ENCODE results near the gene CAMK2D.

Gene CAMK2D

DNA sequence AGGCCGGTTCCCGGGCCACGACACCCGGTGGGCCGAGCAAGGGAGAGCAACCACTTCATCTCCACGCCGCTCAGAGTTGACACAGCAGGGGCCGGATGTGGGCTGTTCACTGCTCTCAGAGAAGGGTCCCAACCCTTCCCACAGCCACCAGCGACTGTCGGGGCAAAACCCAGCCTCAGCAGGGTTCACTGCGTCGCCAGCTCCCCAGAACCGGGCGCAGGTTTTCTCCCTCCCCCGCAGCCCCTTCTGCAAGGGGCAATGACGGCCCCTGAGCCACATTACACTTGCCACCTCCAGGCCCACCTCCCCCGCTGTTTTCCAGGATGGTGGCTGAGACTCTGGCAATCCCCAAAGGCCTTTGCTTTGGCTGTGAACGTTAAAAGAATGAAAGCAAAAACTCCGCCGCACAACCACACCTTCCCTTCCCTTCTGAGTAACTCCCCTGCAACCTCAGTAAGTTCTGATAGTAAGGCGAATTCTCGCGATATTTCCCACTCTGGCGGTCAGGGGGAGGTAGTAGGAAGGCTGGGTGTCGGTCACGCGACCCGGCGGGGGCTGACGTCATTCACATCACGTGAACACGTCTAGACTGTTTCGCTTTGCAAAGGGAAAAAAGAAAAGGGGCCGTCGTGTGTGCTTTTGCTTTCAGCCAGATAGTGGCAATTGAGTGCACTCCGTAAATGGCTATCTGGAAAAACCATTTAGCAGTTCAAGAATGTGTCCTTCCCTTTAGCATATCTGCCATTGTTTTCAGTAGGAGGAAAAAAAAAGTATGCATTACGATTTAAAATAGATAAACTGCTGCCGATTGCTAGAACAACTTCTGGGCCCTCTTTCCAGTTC, 869 bp upstream of the CAMK2D start:
- peak; percentile 98 for DNase-seq

DNA sequence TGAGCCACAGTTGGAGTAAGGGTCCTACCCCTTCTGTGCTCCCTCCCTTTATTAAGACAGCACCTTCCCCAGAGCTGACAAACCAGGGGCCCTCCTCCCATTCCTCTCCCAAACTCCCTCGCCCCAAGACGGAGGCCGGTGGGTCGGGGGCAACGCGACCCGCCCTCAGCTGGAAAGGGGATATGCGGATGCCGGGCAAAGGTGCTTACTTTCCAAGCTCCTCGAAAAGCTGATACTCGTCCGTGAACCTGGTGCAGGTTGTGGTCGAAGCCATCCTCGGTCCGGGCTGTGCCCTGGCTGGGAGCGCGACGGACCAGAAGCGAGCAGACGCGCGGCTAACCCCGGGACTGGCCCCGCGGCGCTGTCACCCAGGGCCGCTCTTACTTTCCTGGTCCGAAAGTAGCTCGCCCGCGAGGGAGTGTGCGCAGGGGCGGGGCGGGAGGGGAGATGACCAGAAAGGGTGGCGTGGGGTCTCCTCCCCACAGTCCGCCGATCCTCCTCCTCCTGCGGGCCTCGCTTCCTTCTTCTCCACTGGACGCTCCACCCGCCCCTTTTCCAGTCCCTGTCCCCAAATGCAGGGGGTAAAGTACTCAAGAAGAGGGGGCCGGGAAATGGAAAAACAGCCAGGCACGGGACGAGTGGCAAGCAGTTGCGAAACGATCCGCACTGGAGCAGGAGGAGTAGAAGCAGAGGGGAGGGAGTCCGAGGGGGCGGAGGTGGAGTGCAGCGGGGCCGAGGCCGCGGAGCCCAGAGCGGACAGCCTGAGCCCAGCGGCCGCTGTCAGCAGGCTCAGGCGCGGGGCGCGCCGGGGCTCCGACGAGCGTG, 531 bp downstream of the CAMK2D start:
- peak; percentile 46 for DNase-seq

DNA sequence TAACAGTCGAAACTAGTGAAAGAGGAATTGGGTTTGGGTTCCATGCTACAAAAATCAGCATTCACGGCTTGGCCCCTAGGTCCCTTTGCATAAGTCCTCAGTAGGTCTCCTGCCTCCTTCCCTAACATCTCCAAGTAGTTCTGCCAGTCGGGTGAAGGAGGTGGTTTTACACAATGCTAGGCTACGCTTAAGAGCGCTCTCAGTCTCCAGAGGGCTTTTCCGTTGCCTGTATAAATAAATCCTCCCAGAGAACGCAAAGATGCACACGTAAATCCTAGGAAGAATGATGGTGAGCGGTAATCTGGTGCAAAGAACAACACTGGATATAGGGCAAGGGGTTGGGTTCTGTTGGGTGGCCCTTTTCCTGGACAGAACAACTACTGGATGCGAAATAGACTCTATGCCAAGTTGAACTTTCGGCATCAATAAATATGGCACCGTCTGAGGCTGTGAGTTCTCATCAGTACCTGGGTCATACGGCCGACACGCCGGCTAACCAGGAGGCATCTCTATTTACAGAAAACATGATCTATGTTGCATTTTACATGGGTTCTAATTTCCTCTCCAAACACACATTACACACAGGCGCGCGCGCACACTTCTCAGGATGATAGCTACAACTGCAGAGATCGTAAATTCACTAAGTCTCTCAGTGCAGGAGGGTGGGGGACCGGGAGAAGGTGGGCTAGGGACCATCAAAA, 1.3 kb downstream of the CAMK2D start:
- peak; percentile 49 for DNase-seq

DNA sequence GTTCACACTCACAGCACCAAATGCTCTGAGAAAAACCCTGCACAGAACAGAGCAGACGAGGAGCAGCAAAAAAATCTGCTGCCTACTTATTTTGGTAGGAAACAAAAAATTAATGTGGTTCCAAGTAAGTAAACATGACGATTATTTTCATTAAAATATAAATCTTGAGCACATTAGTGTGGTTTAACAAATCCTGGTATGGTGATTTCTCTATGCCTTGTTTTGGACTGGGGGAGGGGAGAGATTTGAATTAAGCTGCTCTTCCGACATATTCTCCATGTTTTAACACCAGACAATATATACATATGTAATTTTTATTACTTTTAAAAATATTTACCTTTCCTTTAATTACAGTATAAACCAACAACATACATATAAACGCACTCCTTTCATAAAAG, 1.8 kb downstream of the CAMK2D start:
- DNase-seq: no peak

DNA sequence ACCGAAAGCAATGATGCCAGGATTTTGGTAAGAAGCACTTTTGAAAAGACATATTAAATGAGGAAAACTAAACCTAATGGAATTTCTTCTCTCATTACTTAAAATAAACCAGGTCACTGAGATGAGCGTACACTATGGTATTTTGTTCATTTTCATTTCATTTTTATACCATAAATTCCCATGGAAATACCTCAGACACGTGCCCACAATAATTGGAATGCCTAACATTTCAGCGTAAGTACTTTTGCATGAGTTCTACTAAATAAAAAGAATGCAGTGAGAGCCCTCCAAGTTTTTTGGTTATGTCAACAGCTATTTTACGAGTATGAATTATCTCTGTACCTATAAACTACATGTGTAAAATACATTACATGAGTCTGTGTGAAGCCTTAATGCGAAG, 3.2 kb downstream of the CAMK2D start:
- no peak for DNase-seq

DNA sequence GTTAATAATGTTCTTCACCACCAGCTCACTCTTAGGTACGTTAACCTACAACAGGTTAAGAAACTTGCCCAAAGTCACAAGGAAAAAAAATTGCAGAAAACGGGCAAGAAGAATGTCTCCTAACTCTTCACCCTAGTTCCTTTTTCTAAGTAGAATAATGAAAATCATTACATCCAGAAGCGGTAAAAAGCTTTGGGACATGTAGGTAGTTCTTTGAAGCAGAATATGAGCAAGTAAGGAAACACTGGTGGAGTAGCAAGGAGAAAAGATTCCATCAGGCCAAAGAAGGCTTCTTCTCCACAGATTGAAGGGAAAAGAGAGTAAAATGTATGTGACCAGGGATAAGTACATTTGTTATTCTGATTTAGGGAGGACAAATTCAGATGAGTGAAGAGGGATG, 4.1 kb downstream of the CAMK2D start:
- no peak for DNase-seq

DNA sequence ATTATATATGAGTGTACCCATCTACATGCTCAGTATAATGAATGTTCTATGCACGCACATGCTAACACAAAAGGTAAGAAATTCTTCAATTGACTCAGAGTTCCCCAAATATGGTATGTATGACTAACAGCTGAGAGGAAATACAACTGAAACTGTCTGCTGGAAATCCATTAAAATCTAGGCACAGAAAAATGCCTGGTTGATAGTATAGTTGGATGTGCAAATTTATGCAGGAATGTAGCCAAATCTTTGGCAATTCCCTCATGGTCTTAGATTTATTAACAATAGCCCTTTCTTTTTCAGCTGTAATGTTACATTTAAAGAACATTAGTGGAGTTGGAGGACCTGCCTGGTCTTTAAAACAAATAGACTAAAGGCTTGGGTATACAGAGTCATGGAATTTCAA, 5.5 kb downstream of the CAMK2D start:
- DNase-seq: no peak

DNA sequence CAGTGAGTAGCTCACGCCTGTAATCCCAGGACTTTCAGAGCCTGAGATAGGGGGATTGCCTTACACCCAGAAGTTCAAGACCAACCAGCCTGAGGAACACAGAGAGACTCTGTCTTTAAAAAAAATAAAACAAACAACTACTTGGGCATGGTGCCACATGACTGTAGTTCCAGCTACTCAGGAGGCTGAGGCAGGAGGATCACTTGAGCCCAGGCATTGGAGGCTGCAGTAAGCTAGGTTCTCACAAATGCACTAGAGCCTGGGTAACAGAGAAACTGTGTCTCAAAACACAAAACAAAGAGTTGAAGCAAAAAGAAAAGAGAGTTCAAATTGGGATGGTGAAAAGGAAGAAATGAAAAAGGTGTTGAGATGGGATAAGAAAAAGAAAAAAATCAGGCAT, 10.8 kb downstream of the CAMK2D start:
- DNase-seq: no peak

DNA sequence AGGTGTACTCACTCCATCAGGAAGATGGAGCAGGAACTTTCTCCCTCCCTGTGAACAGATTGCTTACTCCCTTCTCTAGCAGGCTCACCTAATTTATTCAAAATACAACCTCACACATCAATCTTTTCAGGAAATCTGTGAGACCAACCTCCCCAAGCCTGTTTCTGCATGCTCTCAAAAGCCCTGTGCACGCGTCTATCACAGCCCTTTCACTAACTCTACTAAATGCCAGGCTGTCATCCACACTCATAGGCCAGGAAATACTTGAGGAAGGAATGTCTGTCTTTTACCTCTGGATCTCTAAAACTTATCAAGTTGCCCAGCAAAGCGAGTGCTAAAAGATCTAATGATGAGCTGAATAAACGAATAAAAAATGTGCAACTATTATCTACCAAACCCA, 11.2 kb downstream of the CAMK2D start:
- DNase-seq: no peak

DNA sequence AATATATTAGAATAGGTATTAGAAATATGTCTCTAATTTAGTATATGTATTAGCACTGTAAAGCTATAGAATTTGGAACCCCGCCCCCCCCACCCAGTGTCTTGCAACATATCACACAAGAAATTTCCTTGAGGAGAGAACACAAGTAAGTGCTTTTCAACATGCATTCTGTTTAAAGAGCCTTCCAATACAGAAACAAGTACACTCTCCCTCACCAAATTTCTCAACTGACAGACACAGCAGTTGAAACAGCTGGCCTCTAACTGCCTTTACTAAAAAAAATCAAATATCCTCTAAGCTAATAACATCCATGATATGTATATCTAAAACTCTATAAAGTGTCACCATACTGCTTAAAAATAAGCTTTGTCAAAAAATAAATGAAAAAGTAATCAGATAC, 12.4 kb downstream of the CAMK2D start:
- no peak for DNase-seq

DNA sequence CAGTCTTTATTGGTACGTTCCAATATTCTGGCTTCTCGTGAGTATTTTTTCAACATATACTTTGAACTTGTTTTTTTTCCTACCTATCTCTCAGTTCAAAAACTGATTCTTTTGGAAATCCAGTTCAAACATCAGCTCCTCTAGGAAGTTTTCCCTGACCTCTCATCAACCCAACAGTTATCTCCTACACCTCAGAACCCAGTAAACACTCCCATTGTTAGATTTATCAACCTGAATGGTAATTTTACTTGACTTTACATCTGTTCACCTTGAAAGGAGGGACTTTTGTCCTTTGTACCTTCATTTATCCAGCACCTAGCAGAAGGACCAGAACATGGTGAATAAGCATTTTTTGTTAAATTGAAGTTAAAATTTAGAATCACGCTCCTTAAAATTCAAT, 13.6 kb downstream of the CAMK2D start:
- no peak for DNase-seq

DNA sequence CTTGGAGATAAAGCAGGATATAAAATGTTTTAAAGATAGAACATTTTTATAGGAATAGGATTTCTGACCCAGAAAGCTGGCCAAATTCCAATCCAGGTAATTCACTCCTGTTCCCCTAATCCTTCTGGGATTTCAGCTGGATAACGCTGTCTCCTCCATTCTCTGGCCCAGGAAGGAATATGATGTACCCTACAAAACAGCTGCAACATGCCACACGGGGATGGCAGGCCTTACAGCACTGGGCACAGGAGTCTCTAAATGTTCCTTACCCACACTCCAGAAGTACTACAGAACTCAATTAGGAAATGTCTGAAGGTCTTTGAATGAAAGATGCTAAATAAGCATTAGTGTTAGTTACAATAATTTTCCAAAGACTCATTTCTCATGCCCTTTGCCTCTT, 15.8 kb downstream of the CAMK2D start:
- no peak for DNase-seq

DNA sequence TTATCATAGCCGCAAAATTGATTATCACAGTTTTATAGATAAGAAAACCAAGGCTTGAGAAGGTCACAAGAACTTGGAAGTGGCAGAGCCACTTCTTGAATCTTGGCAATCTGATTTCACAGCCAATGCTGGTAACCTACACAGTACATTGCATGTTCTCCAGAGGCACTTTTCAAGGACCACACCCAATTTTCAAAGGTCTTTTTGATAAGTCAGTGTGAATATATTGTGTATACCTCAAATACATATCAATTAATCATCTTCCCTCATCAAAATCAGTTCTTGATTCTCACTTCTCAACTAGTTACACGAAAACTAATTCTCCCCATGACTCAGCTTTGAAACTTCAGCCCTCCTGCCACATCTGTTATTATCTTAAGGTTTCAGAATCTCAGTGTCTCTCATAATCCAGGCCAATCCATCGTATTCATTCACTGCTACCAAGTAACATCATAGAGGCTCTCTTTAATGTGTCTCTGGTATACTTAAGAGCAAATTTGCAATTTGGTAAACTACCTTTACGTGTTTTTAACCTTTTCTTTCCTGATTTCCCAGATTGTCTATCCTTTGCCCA, 16.8 kb downstream of the CAMK2D start:
- DNase-seq: no peak

DNA sequence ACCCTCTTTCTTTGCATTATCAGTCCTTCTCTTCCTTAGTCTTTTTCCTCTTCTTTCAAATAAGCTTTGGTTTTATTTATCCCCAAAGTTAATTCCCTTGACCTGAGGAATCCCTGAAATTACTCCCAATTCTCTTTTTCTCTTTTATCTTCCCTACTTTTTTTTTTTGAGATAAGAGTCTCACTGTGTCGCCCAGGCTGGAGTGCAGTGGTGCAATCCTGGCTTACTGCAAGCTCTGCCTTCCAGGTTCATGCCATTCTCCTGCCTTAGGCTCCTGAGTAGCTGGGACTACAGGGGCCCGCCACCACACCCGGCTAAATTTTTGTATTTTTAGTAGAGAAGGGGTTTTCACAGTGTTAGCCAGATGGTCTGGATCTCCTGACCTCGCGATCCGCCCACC, 17.8 kb downstream of the CAMK2D start:
- no peak for DNase-seq

DNA sequence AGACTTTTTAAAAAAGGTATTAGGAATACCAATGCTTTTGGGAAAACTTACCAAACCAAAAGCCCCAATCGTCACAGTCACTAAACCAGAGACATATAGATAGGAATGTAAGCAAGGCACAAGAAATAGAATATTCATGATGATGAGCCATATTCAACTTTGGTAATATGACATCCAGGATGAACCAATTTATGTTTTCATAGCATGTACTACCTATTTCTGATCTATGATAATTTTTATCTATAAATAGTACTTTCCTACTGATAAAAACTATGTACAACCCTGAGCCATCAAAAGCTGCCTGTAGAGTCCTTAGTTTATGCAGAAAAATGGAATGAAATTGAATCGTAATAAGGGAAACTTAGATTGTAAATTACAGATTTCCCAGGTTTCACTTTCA, 18.9 kb downstream of the CAMK2D start:
- DNase-seq: no peak

DNA sequence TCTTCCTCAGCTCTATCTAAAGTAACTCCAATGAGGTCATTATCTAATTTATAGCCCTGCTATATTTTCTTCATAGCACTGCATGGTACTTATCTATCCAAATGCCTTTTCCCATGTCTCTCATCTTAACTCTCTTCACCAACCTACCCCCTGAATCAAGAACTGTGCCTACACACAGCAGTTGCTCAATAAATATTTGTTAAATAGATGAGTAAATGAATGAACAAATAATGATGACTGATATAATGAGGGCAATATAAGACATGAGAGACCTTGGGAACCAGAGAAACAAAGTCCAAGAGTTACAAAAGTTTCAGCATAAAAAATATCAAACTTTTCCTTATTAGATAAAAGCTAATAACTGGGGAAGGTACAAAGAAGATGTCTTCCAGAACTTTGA, 19.6 kb downstream of the CAMK2D start:
- DNase-seq: no peak

DNA sequence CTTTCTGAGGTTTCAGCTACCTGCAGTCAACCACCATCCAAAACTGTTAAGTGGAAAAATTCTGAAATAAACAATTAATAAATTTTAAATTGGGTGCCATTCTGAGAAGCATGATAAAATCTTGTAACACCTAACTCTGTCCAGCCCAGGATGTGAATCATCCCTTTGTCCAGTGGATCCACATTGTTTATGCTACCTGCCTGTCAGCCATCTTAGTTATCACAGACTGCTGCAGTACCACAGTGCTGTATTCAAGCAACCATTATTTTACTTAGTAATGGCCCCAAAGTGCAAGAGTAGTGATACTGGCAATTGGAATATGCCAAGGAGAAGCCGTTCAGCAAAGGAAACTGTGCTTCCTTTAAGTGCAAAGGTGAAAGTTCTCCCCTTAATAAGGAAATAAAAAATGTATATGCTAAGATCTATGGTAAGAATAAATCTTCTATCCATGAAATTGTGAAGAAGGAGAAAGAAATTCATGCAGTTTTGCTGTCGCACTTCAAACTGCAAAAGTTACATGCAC, 20.6 kb downstream of the CAMK2D start:
- no peak for DNase-seq

DNA sequence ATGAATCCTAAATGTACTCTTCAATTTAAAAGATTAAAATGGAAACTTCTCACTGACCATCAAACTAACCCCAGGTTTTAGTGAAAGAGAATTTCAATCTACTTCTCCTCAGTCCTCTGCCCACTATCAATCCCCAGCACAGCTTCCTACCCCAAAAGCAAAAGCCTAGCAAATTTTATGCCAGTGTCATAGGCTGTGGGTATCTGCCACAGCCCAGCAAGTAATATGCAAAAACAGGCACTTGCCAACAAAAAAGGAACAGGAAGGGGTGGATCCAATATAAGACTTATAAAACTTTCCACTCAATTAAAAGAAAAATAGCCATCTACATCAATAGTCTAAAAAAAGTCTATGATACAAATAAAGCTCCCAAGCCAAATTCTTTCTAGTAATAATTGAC, 22.3 kb downstream of the CAMK2D start:
- DNase-seq: no peak

DNA sequence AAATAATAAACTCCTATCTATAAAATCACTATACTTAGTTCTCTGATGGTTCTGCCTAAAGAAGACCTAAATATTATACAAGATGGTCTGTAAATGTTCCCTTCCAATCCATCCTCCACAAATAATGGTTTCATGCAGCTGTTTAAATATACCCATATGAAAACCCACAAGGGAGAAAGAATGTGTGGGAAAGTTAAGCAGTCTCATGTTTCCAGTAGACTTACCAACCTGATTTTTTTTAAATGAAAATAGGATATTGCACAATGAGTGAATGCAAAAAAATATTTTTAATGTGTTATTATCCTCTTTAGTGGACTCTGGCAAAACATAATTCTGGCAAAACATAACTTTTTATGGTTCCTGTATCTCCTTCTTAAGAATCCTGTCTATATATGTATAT, 23.3 kb downstream of the CAMK2D start:
- no peak for DNase-seq

DNA sequence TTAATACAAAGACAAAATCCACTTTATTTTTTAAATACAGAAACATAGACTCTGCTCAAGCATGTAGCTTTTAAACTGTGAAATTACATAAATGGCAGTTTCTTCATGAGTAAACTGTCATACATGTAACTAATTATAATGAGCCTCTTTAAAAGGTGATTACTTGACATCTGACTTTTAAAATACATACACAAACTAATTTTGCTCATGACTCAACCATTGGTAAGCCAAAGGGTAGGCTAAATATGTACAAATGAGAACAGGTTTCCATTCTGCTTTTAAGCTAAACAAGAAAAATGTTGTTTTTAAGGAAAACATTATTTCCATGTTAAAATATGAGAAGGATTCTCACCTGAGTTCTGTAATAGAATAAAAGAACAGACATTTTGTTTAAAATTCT, 27.9 kb downstream of the CAMK2D start:
- DNase-seq: no peak

DNA sequence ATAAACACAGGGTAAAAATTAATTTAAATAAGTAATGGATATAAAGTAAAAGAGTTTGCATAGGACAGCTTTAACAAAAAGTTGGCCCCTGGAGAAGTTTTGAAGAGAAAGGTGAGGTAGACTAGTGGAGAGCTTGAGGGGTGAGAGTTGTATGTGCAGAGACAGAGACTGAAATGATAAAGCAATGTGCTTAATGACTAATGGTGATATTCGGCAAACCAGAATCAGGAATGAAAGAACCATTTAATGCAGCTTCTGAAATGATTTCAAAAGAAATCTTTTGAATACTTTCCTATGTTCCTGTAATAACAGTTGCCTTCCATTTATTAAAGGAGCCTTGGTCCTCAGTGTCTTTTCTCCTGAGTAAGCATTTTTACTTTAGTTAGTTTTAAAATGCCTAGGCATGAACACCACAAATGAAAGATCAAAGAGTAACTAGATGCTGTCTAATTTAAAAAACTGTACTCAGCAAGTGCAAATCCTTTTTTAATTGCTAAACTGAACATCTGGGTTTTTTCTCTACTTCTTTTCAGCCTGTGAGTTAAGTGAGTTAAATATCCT, 28.5 kb downstream of the CAMK2D start:
- DNase-seq: no peak

DNA sequence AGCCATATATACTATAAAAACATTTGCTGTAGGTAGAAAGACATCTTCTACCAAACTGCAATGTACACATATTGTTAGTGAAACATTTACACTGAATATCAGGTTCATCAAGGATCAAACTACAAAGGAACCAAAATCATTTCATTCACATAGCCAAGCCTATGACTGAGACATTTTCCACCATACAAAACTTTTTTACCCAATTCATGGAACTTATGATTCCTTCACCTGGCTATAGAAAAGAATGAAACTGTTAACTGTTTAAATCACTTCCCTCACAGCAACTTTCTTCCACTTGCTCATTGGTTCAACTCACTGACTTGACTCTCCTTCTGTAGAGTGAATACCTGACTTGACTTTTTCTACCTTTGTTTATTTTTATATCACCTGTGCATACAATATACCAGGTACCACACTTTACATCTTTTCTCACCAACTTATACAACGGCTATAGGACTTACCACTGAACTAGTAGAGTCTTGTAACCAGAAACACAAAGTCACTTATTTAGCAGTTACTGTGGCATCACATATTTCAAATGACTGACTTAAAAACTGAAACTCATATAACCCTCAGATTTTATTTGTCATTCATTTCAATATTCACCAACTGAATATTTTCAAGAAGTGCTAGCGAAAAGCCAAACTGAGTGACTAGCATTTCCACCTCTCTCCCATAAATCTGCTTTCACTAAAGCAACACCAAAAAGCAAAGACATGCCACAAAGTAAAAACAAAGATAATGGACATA, 30.9 kb downstream of the CAMK2D start:
- no peak for DNase-seq

Measured in NCI-H345 (cell line).